ENCODE results near the gene MT1E.

- no peak for TF ChIP-seq CTCF (conservative IDR thresholded peaks at IDR 0.05)
- TF ChIP-seq ZFX (IDR thresholded peaks at IDR 0.05): no peak
Measured at GRCh38 chr16:56637814-56638750, 12.5 kb downstream of the MT1E start, which contains the start of gene MT1A.

Measured in C4-2B (cell line).